VCaP (cell line): ENCODE measurements around the gene MMP25.

Experiments used
- H3K27ac ChIP-seq: fragments of 450-650 bp; 2 replicates; pipeline ENCODE4 v1.5.1; 2017
- TF ChIP-seq, protein P1 (sequence below): fragments of 450-650 bp; conservative IDR thresholded peaks from 2 replicates; pipeline ENCODE4 v1.5.1; 2017; ENCODE audit warnings: mild to moderate bottlenecking, moderate library complexity

MMP25 gene

DNA sequence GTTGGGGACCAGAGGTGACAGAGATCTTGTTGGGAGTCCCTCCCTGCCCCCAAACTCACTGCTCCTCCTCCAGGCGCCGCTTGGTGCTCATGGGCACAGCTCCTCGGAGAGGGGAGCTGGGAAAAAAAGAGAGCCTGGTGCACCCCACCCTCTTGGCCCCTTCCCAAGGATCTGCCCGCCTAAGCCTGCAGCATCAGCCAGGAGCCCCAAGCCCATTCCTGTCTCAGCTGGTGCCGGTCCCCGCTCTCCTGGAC is 23.0 kb upstream of the MMP25 start:
- peak overlapping the region; percentile 79 for H3K27ac ChIP-seq
- TF ChIP-seq, protein P1, sequence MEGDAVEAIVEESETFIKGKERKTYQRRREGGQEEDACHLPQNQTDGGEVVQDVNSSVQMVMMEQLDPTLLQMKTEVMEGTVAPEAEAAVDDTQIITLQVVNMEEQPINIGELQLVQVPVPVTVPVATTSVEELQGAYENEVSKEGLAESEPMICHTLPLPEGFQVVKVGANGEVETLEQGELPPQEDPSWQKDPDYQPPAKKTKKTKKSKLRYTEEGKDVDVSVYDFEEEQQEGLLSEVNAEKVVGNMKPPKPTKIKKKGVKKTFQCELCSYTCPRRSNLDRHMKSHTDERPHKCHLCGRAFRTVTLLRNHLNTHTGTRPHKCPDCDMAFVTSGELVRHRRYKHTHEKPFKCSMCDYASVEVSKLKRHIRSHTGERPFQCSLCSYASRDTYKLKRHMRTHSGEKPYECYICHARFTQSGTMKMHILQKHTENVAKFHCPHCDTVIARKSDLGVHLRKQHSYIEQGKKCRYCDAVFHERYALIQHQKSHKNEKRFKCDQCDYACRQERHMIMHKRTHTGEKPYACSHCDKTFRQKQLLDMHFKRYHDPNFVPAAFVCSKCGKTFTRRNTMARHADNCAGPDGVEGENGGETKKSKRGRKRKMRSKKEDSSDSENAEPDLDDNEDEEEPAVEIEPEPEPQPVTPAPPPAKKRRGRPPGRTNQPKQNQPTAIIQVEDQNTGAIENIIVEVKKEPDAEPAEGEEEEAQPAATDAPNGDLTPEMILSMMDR: no peak

- TF ChIP-seq, protein P1: no peak
- peak within 1 kb of the TSS; percentile 79 for H3K27ac ChIP-seq
Measured at GRCh38 chr16:3023669-3024478, 22.5 kb upstream of the MMP25 start, which contains the start of the genes HCFC1R1 and THOC6. Gene HCFC1R1 (minus strand): TSS chr16:3023942. CDS start chr16:3023941, 1 bp downstream. Gene THOC6 (plus strand): TSS chr16:3024035. CDS start chr16:3024327, 292 bp downstream.

DNA sequence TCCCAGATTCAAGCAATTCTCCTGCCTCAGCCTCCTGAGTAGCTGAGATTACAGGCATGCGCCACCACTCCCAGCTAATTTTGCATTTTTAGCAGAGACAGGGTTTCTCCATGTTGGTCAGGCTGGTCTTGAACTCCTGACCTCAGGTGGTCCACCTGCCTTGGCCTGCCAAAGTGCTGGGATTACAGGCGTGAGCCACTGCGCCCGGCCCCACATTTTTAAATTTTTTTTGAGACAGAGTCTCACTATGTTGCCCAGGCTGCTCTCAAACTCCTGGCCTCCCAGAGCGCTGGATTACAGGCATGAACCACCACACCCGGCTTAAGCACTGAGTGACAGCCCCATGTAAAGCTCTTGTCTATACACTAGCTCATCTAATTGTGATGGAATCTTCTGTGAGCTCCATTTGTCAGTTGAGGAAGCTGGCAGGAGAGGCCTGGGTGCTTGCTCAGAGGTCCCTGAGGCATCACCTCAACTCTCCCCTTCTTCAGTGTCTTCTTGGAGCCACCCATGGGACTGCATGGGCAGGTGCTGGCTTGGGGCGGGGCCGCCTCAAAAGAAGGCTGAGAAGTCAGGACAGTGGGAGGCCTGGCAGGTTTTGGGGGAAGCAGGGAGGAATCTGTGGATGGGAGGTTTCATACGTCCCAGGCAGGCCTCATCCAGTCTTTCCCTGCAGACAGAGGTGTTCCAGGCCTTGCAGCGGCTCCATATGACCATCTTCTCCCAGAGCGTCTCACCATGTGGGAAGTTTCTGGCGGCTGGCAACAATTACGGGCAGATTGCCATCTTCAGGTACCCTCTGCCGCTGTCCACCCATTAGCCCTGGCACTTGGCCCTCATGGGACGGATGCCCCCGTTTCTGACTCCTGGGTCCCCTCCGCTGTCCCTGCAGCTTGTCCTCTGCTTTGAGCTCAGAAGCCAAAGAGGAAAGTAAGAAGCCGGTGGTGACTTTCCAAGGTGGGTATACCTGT is 21.0 kb upstream of the MMP25 start:
- TF ChIP-seq, protein P1: no peak
- no peak overlapping the region for H3K27ac ChIP-seq

- TF ChIP-seq, protein P1: no peak
- H3K27ac ChIP-seq: no peak overlapping the region
Measured at GRCh38 chr16:3026003-3026378, 20.4 kb upstream of the MMP25 start.

GRCh38 chr16:3026609-3027488 is 19.5 kb upstream of the MMP25 start:
- TF ChIP-seq, protein P1: no peak
- no peak overlapping the region for H3K27ac ChIP-seq

GRCh38 chr16:3027489-3027795 is 18.9 kb upstream of the MMP25 start:
- no peak overlapping the region; the same call in 1 of the 2 replicates for H3K27ac ChIP-seq
- TF ChIP-seq, protein P1: no peak
